Endothelial cell of umbilical vein (primary cell): ENCODE data around the gene DNAJC11. TPM values are rescaled to one million over a fixed set of nuclear protein-coding genes. Genes with fewer than 3 reads are reported as not detected.

Source experiments
- BruUV-seq: library from RNA; stranded (reverse); fragments of 400-500 nt; replicated peaks from 2 replicates; lab custom pipeline; 2021; lab: Mats Ljungman, UMichigan
- CTCF ChIA-PET: fragments of 300-600, 350-600 bp; sonication (Branson Sonifier 250); formaldehyde crosslinking; loops from one replicate; lab custom pipeline; 2021; ENCODE audit warnings: antibody characterized with exemption, inconsistent platforms; lab: Charles Lee
- POLR2A ChIA-PET: fragments of 300-600, 350-600 bp; sonication (Branson Sonifier 250); formaldehyde crosslinking; loops from one replicate; lab custom pipeline; 2021; ENCODE audit warnings: antibody characterized with exemption, inconsistent platforms; lab: Charles Lee
- DNase-seq: peaks from one replicate; pipeline ENCODE4 v3.0.0-alpha.2; 2011; ENCODE audit warnings: low read depth, low spot score
- FAIRE-seq: peaks from 2 replicates; lab custom pipeline; 2011; peaks lifted over from hg19 to GRCh38; lab: Jason Lieb, UNC
- H2AFZ ChIP-seq: 2 replicates; pipeline ENCODE4 v1.6.0; 2012; ENCODE audit warnings: low read depth, low read length, control low read depth, inconsistent platforms
- H3K27ac ChIP-seq: 2 replicates; pipeline ENCODE4 v1.5.1; 2011; ENCODE audit warnings: low read depth, mild to moderate bottlenecking, control low read depth, low read length, moderate library complexity; ENCODE audit not compliant: insufficient read depth
- H3K27me3 ChIP-seq, 2 experiments: 2 replicates each; pipeline versions ENCODE4 v1.6.0 to v1.6.1; 2011; ENCODE audit warnings: low read length in 2 of 2, mixed read lengths in 1 of 2; ENCODE audit not compliant: control insufficient read depth in 2 of 2, insufficient read depth in 2 of 2
- H3K36me3 ChIP-seq, 2 experiments: 2 replicates in 1 of 2; 3 replicates in 1 of 2; pipeline ENCODE4 v1.5.1; 2011; ENCODE audit warnings: low read length in 2 of 2, mild to moderate bottlenecking in 1 of 2, moderate library complexity in 1 of 2; ENCODE audit not compliant: control insufficient read depth in 2 of 2, insufficient read depth in 2 of 2; ENCODE audit errors: extremely low read depth in 1 of 2
- H3K4me1 ChIP-seq: 3 replicates; pipeline ENCODE4 v1.5.1; 2011; ENCODE audit warnings: mild to moderate bottlenecking, low read length; ENCODE audit not compliant: control insufficient read depth, insufficient read depth; ENCODE audit errors: extremely low read depth
- H3K4me2 ChIP-seq: 2 replicates; pipeline ENCODE4 v1.6.1; 2011; ENCODE audit warnings: low read length, control low read depth, mixed read lengths; ENCODE audit not compliant: insufficient read depth
- H3K4me3 ChIP-seq, 3 experiments: fragments of 200-600 bp in 1 of 3; sonication (generic), shearing (Covaris generic) in 1 of 3; replicated peaks in 1 of 3; 2 replicates each; pipeline ENCODE4 v1.5.1; 2011 to 2016; ENCODE audit warnings: control low read depth in 3 of 3, low read length in 3 of 3, mild to moderate bottlenecking in 2 of 3, inconsistent platforms in 1 of 3, low read depth in 1 of 3, moderate library complexity in 1 of 3; ENCODE audit not compliant: insufficient read depth in 1 of 3
- H3K79me2 ChIP-seq: 2 replicates; pipeline ENCODE4 v1.6.0; 2012; ENCODE audit warnings: low read length, inconsistent platforms; ENCODE audit not compliant: control insufficient read depth, insufficient read depth
- H3K9ac ChIP-seq: replicated peaks from 2 replicates; pipeline ENCODE3; 2011; ENCODE audit warnings: low read length, control low read depth; ENCODE audit not compliant: insufficient read depth; ENCODE audit errors: extremely low read depth
- H3K9me1 ChIP-seq: replicated peaks from 3 replicates; pipeline ENCODE4 v1.6.0; 2011; ENCODE audit warnings: mild to moderate bottlenecking, low read length; ENCODE audit not compliant: control insufficient read depth, insufficient read depth; ENCODE audit errors: extremely low read depth
- H3K9me3 ChIP-seq: replicated peaks from 2 replicates; pipeline ENCODE4 v1.5.1; 2012; ENCODE audit warnings: low read length, inconsistent platforms; ENCODE audit not compliant: control insufficient read depth, insufficient read depth
- H4K20me1 ChIP-seq: replicated peaks from 2 replicates; pipeline ENCODE3; 2011; ENCODE audit warnings: mild to moderate bottlenecking, low read length; ENCODE audit not compliant: control insufficient read depth, insufficient read depth; ENCODE audit errors: extremely low read depth
- CTCF ChIP-seq, 2 donors: IDR thresholded peaks; 1 replicate in 1 of 2; 2 replicates in 1 of 2; pipeline ENCODE4 v1.5.1; 2011; ENCODE audit warnings: low read length in 2 of 2, mild to moderate bottlenecking in 2 of 2, moderate library complexity in 2 of 2, control low read depth in 1 of 2, inconsistent platforms in 1 of 2, low read depth in 1 of 2; ENCODE audit not compliant: insufficient read depth in 1 of 2; ENCODE audit errors: extremely low read depth in 1 of 2
- EZH2 ChIP-seq: IDR thresholded peaks from 2 replicates; pipeline ENCODE4 v1.6.1; 2012; ENCODE audit warnings: borderline replicate concordance, low read depth, mild to moderate bottlenecking, moderate library complexity, low read length, inconsistent platforms; ENCODE audit not compliant: severe bottlenecking
- FOS ChIP-seq: IDR thresholded peaks from 2 replicates; pipeline ENCODE4 v1.6.1; 2011; ENCODE audit warnings: mild to moderate bottlenecking, low read length, moderate library complexity, borderline replicate concordance; ENCODE audit not compliant: insufficient read depth
- GATA2 ChIP-seq: IDR thresholded peaks from 2 replicates; pipeline ENCODE4 v1.7.0; 2011; ENCODE audit warnings: low read depth, mild to moderate bottlenecking, moderate library complexity, mixed read lengths, low read length; ENCODE audit not compliant: insufficient read length, insufficient read depth
- JUN ChIP-seq: IDR thresholded peaks from 2 replicates; pipeline ENCODE4 v1.6.1; 2011; ENCODE audit warnings: borderline replicate concordance, low read depth; ENCODE audit not compliant: insufficient read length, insufficient read depth
- MYC ChIP-seq: IDR thresholded peaks from one replicate; pipeline ENCODE4 v1.6.1; 2011; ENCODE audit warnings: mild to moderate bottlenecking, low read depth, low read length
- POLR2A ChIP-seq: IDR thresholded peaks from 2 replicates; pipeline ENCODE4 v1.6.1; 2012; ENCODE audit warnings: low read depth, mild to moderate bottlenecking, control low read depth, low read length
- POLR2AphosphoS5 ChIP-seq: IDR thresholded peaks from 2 replicates; pipeline ENCODE4 v1.6.1; 2012; ENCODE audit warnings: low read depth, mild to moderate bottlenecking, control low read depth, low read length, moderate library complexity; ENCODE audit not compliant: insufficient read depth
- dilution Hi-C: fragments of 300-500 bp; cut with MboI; formaldehyde crosslinking; loops from one replicate; pipeline ENCODE4 v1.15.0; 2019; ENCODE audit warnings: low sequenced_read_pairs; ENCODE audit not compliant: extremely low pct_ligation_motif_present
- intact Hi-C: fragments of 100-400 bp; cut with micrococcal nuclease; formaldehyde crosslinking; loops from one replicate; pipeline ENCODE4 v1.10.0; 2022
- polyA plus RNA-seq, 4 experiments: library from polyadenylated mRNA; depleted of rRNA in 3 of 4; stranded (reverse) in 3 of 4; unstranded in 1 of 4; fragments of >200 nt; gene quantifications; 2 replicates each; pipeline versions ENCODE4 v1.2.1 to v1.2.3, GENCODE V29; 2011 to 2012; ENCODE audit warnings: missing spikeins in 1 of 4
- total RNA-seq: library from RNA; stranded (reverse); gene quantifications from 2 replicates; pipeline ENCODE4 v1.2.3, GENCODE V29; 2021
- TF ChIP-seq, protein P1 (sequence below): IDR thresholded peaks from 2 replicates; pipeline ENCODE4 v1.6.1; 2011; ENCODE audit not compliant: insufficient read depth, insufficient read length

DNAJC11 gene
- total and polyA plus RNA-seq, 2 donors (not counting 3 experiments of a cell fraction or from before 2014, with no cell fraction given): 31.1 to 64.3 TPM

DNA sequence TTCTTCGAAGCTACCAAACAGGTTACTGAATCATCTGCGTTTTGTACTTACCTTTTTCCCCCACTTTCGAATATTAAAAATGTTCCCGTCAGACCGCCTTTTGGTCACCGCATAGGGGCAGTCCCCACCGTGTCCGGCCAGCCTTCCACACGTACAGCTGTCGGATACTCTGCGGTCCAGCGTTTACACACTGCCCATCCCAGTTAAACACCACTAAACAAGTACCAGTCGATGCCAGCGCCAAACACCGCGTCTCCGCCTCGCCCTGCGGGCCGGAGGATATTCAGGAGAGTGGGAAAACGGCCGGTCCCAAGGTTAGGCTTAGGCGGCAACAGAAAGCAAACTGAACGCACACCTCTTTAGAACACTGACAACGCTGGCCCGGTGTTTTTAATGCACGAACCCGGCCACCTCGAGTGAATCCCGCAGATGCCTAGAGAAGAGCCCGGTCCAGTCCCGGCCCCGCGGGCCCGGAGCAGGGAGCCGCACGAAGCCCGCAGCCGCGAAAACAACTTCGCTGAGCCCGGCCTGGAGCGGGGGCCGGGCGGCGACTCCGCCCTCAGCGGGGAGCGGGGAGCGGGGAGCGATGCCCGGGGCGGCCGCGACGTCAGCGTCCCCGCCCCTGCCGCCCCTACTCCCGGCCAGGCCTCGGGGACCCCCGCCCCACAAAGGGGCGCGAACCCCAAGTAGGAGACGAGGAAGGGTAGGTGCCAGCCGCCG is 88.8 kb downstream of the DNAJC11 start:
- H4K20me1 ChIP-seq: peaks cover 4% of the 10 kb centered on the region
- POLR2A ChIA-PET: interaction anchor here (1.3 kb wide), 1 partner anchor 8 kb away, joined by 3 read pairs; no protein-coding TSS in a partner anchor
- FAIRE-seq (peak; percentile 83), DNase-seq (peak; percentile 68)
- BruUV-seq: TSS peak; percentile 57
- no peaks in the 10 kb centered on the region for H3K9me1 ChIP-seq
- H3K9ac ChIP-seq: peak overlapping the region; percentile 50
- TF ChIP-seq POLR2AphosphoS5 (no peak), POLR2A (no peak)
- TF ChIP-seq, protein P1, sequence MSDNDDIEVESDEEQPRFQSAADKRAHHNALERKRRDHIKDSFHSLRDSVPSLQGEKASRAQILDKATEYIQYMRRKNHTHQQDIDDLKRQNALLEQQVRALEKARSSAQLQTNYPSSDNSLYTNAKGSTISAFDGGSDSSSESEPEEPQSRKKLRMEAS: no peak
- intact Hi-C loops: loop anchor here (1.0 kb wide), 3 partner anchors 10 to 32 kb away; no protein-coding TSS in a partner anchor
- dilution Hi-C loops: no loop called here
- H3K9me3 ChIP-seq: no peaks in the 10 kb centered on the region
- peaks cover 5% of the 10 kb centered on the region for H3K4me1 ChIP-seq
- H3K27me3 ChIP-seq: no peaks in the 10 kb centered on the region
- H3K79me2 ChIP-seq: peaks cover 31% of the 10 kb centered on the region
- H3K4me2 ChIP-seq: peak overlapping the region; percentile 49
- no peaks in the 10 kb centered on the region for H3K36me3 ChIP-seq
- CTCF ChIA-PET: interaction anchor here (0.9 to 1.3 kb wide), 3 partner anchors 9 to 31 kb away, joined by 3 to 4 read pairs (median 3); no protein-coding TSS in a partner anchor
- peak overlapping the region; percentile 56 for H2AFZ ChIP-seq
- peak overlapping the region; percentile 53 to 64 (median 56) for H3K4me3 ChIP-seq
- peak overlapping the region; percentile 32 for H3K27ac ChIP-seq

DNA sequence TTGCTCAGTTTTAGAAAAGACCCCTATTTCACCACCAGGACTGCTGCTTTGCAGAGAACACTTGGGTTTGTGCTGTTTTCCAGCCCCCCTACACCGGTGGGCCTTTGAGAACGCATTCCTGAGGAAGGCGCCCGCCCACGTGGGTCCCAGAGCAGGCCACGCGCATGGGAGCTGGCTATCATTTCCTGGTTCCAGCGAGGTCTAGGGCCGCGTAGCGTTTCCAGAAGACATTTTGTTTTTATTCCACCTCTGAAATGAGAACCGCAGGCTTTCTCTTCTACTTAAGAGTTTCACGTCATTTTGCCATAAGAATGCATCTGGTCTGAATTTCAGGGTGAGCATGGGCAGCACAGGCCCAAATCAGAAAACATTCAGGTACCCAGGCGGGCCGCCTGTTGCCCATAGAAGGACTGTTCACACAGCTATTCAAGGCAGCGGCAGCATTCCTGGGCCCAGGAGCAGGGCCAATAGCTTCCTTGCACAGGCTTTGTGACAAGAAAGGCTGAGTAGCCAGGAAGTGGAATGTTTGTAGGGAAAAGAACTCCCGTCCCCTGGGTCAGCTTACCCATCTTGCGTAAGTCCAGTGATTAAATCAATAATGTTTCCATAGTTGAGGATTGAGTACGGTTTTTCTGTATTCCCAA is 97.6 kb downstream of the DNAJC11 start:
- Histone ChIP-seq H3K79me2 (peaks cover 32% of the 10 kb centered on the region), H3K9ac (peak overlapping the region; percentile 89), H3K27ac (peak overlapping the region; percentile 86), H4K20me1 (no peaks in the 10 kb centered on the region), H3K27me3 (no peaks in the 10 kb centered on the region), H2AFZ (peak overlapping the region; percentile 47), H3K9me3 (no peaks in the 10 kb centered on the region), H3K4me1 (peaks cover 23% of the 10 kb centered on the region), H3K36me3 (peaks cover 0 to under 1% of the 10 kb centered on the region in 2 experiments), H3K4me3 (no peak overlapping the region), H3K9me1 (no peaks in the 10 kb centered on the region), H3K4me2 (peak overlapping the region; percentile 78)
- DNase-seq: peak; percentile 91
- FAIRE-seq: peak; percentile 96
- intact Hi-C loops (loop anchor here (1.0 to 5.0 kb wide), 6 partner anchors 9 to 183 kb away; partner anchors contain the start of genes CAMTA1, DNAJC11, PHF13 and PLEKHG5), dilution Hi-C loops (no loop called here)
- TSS peak; percentile 11 for BruUV-seq
- TF ChIP-seq POLR2A (no peak), EZH2 (no peak), POLR2AphosphoS5 (peak; percentile 58), MYC (no peak), JUN (no peak), GATA2 (peak; percentile 33), CTCF (IDR thresholded peaks at IDR 0.05; ENCODE audit: extremely low read depth in 1 of 2, insufficient read depth in 1 of 2, low read depth in 1 of 2, low read length in 2 of 2) (no peak), FOS (peak; percentile 40)
- TF ChIP-seq, protein P1: peak; percentile 70
- ChIA-PET CTCF (interaction anchor here (0.6 to 2.0 kb wide), 10 partner anchors 8 to 164 kb away, joined by 3 to 8 read pairs (median 3); partner anchors contain the start of genes NOL9, PLEKHG5 and ZBTB48), POLR2A (interaction anchor here (0.7 to 1.5 kb wide), 2 partner anchors 8 to 25 kb away, joined by 3 to 5 read pairs; partner anchors contain the start of gene ZBTB48)
